VCaP (cell line): ENCODE measurements around the gene SSUH2.

ENCODE experiments used
- H3K27ac ChIP-seq: fragments of 450-650 bp; 2 replicates; pipeline ENCODE4 v1.5.1; 2017
- TF ChIP-seq, protein P1 (sequence below): fragments of 450-650 bp; conservative IDR thresholded peaks from 2 replicates; pipeline ENCODE4 v1.5.1; 2017; ENCODE audit warnings: mild to moderate bottlenecking, moderate library complexity

The SSUH2 gene

DNA sequence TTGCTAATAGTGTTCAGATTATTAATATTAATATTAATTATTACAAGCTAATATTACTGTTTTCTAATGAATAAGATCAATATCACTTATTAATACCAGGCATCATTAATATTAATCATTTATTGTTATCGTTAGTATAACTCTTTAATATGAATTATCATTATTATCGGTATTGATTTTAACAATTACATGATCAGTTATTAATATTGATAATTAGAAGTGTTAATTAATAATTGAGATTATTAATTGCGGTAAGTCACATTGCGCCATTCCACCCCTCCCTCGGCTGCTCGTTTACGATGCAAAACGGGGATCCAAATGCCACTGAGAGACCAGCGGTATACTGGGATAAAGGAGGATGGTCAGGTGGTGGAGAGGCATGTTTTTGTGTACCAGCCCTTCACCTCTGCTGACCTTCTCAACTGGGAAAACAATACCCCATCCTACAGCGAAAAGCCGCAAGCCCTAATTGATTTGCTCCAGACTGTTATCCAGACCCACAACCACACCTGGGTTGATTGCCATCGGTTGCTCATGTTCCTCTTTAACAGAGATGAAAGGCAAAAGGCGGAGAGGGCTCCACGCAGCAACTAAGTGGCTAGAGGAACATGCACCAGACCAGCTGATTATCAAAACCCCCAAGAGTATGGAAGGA is 28.6 kb upstream of the SSUH2 start:
- no peak overlapping the region for H3K27ac ChIP-seq
- TF ChIP-seq, protein P1, sequence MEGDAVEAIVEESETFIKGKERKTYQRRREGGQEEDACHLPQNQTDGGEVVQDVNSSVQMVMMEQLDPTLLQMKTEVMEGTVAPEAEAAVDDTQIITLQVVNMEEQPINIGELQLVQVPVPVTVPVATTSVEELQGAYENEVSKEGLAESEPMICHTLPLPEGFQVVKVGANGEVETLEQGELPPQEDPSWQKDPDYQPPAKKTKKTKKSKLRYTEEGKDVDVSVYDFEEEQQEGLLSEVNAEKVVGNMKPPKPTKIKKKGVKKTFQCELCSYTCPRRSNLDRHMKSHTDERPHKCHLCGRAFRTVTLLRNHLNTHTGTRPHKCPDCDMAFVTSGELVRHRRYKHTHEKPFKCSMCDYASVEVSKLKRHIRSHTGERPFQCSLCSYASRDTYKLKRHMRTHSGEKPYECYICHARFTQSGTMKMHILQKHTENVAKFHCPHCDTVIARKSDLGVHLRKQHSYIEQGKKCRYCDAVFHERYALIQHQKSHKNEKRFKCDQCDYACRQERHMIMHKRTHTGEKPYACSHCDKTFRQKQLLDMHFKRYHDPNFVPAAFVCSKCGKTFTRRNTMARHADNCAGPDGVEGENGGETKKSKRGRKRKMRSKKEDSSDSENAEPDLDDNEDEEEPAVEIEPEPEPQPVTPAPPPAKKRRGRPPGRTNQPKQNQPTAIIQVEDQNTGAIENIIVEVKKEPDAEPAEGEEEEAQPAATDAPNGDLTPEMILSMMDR, result no peak

DNA sequence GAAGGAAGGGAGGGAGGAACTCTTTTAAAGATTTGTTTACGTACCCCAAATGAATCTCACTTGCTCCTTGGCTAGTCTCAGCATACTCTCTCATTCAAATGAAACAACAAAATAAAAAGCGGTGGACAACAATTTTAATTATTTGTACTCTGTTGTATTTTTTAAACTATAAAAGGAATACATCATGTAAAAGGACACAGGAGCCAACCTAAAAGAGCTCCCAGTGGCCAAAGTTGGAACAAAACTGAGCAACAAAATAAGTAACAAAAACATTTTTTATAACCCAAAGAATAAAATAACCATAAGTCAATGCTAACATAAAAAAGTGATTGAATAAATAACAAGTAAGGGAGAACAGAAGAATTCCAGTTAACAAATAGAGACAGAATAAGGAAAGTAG is 24.4 kb upstream of the SSUH2 start:
- TF ChIP-seq, protein P1, result no peak
- no peak overlapping the region for H3K27ac ChIP-seq

DNA sequence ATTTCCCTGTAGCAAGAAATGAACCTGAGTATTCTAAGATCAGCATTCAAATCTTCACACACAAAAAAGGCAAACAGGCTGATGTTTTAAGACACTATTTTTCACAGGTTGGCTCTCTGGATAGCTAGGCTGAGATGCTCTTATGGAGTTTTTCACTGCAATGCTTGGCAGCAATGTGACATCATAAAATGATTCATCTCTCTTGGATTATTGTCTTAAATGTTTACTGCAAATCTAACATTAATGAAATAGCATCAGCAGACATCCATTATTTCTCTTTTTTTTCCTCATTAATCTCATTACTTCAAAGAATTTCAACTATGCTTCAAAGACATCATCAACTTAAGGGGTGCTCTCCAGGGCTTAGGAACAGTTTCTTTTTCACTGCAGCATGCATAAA is 23.6 kb upstream of the SSUH2 start:
- TF ChIP-seq, protein P1, result no peak
- no peak overlapping the region for H3K27ac ChIP-seq

DNA sequence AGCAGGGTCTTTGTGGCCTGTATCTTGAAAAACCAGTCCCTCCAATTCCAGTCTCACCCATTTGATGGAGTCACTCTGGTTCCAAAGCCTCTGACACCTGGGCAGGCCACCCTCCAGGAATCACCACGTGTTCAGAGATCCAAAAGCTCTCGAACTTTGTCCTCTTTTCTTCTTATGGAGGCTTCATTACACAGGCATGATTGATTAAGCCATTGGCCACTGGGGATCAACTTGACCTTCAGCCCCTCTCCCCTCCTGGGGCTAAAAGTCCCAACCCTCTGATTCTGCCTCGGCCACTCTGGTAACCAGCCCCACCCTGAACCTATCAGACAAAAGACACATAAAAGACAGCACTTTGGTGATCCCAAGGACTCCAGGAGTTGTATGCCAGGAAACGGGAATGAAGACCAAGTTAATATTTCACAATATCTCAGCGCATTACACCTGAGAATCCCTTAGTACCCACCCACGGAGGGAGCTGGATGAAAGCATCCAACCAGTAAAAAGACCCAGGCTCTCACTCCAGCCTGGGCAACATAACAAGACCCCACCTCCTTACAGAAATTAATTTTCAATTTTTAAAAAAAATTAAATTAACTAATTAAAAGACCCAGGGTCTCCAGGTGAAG is 23.0 kb upstream of the SSUH2 start:
- TF ChIP-seq, protein P1, result no peak
- H3K27ac ChIP-seq, result no peak overlapping the region

DNA sequence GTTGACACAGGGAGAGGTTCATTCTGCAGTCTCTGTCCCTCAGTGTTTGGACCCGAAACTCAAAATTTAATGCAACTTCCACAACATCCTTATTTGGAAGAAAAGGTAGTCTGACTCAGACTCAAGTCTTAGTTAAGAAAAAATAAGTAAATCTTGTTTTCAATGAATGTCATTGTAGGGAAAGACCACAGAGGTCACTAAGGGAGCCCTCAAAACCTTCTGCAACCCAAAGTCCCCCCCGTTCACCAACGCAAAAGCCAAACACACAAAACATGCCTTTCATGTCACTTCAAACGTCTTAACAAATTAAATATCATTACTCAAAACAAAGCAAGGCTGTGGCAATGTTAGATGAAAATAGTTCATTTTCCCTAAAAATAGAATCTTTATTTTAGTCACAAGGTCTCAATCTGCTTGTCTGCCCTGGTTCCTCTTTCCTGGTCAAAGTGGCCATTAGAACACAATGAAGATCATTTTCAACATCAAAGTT is 20.9 kb upstream of the SSUH2 start:
- TF ChIP-seq, protein P1, result no peak
- no peak overlapping the region for H3K27ac ChIP-seq

DNA sequence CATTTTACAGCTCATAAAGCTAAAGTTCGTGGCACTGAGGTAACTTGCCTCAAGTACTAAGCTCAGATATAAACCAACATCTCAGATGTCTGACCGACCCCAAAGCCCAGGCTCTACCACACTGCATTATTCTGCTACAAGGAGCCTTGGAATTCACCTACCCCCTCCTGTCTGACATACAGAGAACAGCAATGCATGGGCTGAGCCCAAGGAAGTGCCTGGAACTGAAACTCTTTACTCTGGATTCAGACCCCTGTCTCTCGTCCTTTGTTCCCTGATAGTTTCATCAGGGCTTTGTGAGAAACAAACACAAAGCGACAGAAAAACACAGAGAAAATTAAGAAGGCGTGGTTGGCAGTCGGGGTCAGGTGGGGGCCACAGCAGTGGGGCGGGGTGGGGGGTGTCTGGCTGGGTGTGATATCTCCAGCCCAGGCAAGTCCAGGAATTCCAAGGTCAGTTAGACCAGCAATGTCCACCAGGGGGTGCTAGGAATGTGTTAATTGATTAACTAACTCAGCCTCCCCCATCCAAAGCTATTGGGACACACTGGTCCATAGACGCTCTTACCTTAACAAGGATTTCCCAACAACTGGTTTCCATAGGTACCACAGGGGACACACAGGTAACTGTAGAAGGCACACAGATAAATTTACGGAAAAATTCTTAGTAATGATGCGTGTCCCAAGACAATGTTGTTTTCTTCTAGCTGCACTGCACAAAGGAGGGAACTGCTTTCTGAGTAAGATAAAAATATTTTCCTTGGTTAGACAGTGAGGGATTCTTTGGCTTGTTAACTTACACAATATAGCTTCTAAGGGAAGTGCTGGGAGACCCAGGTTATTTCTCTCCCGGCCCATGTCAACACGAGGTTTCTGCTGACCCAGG is 18.8 kb upstream of the SSUH2 start:
- TF ChIP-seq, protein P1, result peak; percentile 82
- H3K27ac ChIP-seq, result no peak overlapping the region

DNA sequence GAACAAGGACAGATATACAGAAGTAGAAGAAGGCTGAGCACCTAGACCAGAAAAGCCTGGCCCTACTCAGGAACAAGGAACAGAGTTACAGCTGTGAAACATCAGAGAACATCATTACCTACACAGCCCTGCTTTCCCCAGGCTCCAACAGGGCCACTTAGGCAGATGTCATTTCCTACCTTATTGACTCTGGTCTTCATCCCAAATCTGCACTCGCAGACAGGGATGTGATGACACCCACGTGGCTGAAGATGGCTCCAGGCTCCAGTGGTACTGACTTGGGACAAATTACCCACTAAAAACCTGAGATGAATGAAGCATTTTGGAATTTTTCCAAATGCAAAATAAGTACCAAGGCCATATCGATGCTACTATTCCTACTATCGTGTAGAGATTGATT is 18.0 kb upstream of the SSUH2 start:
- H3K27ac ChIP-seq, result no peak overlapping the region

More for the DNA sequence above, 18.0 kb upstream of the SSUH2 start:
- TF ChIP-seq, protein P1, result no peak
